ENCODE results near the gene TNPO2. TPM values are rescaled to one million over a fixed set of nuclear protein-coding genes. Genes with fewer than 3 reads are reported as not detected.

TNPO2 gene
- total and polyA plus RNA-seq, 2 of the 13 experiments (the other 11 are each of a cell fraction or from before 2014, with no cell fraction given) = 31.7 to 61.0 TPM

DNA sequence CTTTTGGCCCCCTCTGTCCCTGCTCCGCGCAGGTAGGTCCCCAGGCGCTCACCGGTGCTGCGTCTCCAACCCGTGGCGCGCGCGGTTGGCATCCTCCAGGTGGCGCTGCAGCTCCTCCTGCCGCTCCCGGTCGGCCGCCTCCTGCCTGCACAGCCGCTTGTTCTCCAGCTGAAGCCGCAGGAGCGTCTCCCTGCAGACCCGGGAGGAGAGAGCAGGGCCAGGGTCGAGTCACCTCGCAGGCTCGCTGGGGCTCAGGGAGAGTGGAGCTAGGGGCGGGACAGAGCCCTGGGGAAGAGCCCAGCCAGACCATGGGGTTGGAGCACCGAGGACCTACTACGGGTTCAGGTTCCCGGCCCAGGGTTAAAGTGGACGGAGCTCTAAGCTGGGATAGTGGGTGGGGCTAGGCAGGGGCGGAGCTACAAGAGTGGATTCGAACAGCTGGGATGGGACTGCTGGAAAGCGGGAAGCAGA lies 42.4 kb upstream of the TNPO2 start (continued):
- TF ChIP-seq JARID2 (CRISPR knock-in tag; IDR thresholded peaks at IDR 0.05; ENCODE audit: insufficient replicate concordance) (peak; percentile 58), ELF4 (CRISPR knock-in tag; IDR thresholded peaks at IDR 0.05; ENCODE audit: borderline replicate concordance) (no peak), AGO2 (optimal IDR thresholded peaks at IDR 0.05; ENCODE audit: low read depth, low read length) (peak; percentile 68), TARDBP (CRISPR knock-in tag; IDR thresholded peaks at IDR 0.05) (no peak; the same call in 1 of the 2 replicates), ZMYM2 (CRISPR knock-in tag; IDR thresholded peaks at IDR 0.05) (no peak), NFYB (CRISPR knock-in tag; IDR thresholded peaks at IDR 0.05) (no peak), AHR (CRISPR knock-in tag; IDR thresholded peaks at IDR 0.05) (peak; percentile 90; the same call in 1 of the 2 replicates), PATZ1 (CRISPR knock-in tag; IDR thresholded peaks at IDR 0.05) (0 out of 2 replicates have a peak, but pooled peaks have one; percentile 52), RBM22 (optimal IDR thresholded peaks at IDR 0.05; ENCODE audit: low read length) (no peak), ONECUT2 (CRISPR knock-in tag; IDR thresholded peaks at IDR 0.05) (no peak), ZNF878 (CRISPR knock-in tag; IDR thresholded peaks at IDR 0.05) (no peak), TRAFD1 (CRISPR knock-in tag; IDR thresholded peaks at IDR 0.05; ENCODE audit: borderline replicate concordance) (no peak), KLF12 (CRISPR knock-in tag; IDR thresholded peaks at IDR 0.05; ENCODE audit: borderline replicate concordance) (no peak), HMGXB3 (CRISPR knock-in tag; IDR thresholded peaks at IDR 0.05; ENCODE audit: borderline replicate concordance) (no peak), ZNF354B (CRISPR knock-in tag; IDR thresholded peaks at IDR 0.05) (no peak), ZNF720 (CRISPR knock-in tag; IDR thresholded peaks at IDR 0.05) (no peak), HNRNPH1 (optimal IDR thresholded peaks at IDR 0.05; ENCODE audit: low read depth, low read length) (no peak), AFF4 (CRISPR knock-in tag; IDR thresholded peaks at IDR 0.05) (no peak), KDM6A (CRISPR knock-in tag; IDR thresholded peaks at IDR 0.05; ENCODE audit: low read depth) (no peak)
